Measurements from ENCODE around the gene RESF1.

GRCh38 chr12:31929027-31929526 lies 30.1 kb upstream of the RESF1 start:
- TF ChIP-seq, protein P1, sequence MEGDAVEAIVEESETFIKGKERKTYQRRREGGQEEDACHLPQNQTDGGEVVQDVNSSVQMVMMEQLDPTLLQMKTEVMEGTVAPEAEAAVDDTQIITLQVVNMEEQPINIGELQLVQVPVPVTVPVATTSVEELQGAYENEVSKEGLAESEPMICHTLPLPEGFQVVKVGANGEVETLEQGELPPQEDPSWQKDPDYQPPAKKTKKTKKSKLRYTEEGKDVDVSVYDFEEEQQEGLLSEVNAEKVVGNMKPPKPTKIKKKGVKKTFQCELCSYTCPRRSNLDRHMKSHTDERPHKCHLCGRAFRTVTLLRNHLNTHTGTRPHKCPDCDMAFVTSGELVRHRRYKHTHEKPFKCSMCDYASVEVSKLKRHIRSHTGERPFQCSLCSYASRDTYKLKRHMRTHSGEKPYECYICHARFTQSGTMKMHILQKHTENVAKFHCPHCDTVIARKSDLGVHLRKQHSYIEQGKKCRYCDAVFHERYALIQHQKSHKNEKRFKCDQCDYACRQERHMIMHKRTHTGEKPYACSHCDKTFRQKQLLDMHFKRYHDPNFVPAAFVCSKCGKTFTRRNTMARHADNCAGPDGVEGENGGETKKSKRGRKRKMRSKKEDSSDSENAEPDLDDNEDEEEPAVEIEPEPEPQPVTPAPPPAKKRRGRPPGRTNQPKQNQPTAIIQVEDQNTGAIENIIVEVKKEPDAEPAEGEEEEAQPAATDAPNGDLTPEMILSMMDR (IDR thresholded peaks at IDR 0.05), result no peak
- no peak for TF ChIP-seq EZH2 (IDR thresholded peaks at IDR 0.05)

Data from neural progenitor cell (in vitro differentiated cells).